ENCODE results near the gene FRY.

Gene FRY

DNA sequence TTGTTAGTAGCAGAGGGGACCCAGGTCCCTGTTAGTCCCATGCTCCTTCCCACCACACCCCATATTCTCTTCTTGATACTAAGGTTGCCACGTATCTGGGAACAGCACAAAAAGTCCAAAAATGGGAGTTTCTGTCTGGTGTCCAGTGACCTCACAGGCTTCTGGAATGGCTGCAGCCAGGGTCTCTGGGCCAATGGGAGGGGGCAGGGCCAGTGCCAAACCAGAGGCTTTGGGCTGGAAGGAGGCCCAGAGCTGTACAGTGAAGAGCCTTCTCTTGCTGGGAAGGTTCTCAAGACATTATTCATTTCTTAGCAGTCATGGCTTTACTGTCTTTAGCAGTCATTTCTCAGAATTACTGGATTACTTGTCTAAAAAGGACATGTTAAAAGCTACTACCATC, 119.2 kb downstream of the FRY start:
- no peak for DNase-seq (ENCODE audit: low spot score)
- CTCF ChIA-PET, result interaction anchor here (0.6 kb wide), 1 partner anchor 370 kb away, joined by 3 read pairs; no protein-coding TSS in a partner anchor
- POLR2A ChIA-PET (ENCODE audit: low non-redundant PET), result no interaction called here
- no peak for TF ChIP-seq CTCF (conservative IDR thresholded peaks at IDR 0.05; ENCODE audit: low read depth)
- no peak overlapping the region for H3K27ac ChIP-seq

GRCh38 chr13:32151240-32151639, 119.7 kb downstream of the FRY start:
- CTCF ChIA-PET, result interaction anchor here (0.6 kb wide), 1 partner anchor 370 kb away, joined by 3 read pairs; no protein-coding TSS in a partner anchor
- no peak for DNase-seq (ENCODE audit: low spot score)
- no peak for TF ChIP-seq CTCF (conservative IDR thresholded peaks at IDR 0.05; ENCODE audit: low read depth)
- POLR2A ChIA-PET (ENCODE audit: low non-redundant PET), result no interaction called here
- no peak overlapping the region for H3K27ac ChIP-seq

DNA sequence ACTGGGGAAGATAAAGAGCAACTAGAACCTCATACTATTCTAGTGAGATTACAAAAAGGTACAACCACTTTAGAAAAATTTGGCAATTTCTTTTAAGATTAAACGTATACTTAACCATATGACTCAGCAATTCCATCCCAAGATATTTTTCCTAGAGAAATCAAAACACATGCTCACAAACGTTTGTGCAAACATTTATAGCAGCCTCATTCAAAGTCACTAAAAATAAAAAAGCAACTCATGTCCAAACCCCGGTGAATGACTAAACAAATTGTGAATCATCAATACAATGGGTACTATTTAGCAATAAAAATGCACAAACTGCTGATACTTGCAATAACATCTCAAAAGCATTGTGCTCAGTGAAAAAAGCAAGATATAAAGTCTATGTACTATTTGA, 121.5 kb downstream of the FRY start:
- TF ChIP-seq CTCF (conservative IDR thresholded peaks at IDR 0.05; ENCODE audit: low read depth), result no peak
- ChIA-PET CTCF (no interaction called here), POLR2A (ENCODE audit: low non-redundant PET) (no interaction called here)
- H3K27ac ChIP-seq, result no peak overlapping the region
- DNase-seq (ENCODE audit: low spot score), result no peak

DNA sequence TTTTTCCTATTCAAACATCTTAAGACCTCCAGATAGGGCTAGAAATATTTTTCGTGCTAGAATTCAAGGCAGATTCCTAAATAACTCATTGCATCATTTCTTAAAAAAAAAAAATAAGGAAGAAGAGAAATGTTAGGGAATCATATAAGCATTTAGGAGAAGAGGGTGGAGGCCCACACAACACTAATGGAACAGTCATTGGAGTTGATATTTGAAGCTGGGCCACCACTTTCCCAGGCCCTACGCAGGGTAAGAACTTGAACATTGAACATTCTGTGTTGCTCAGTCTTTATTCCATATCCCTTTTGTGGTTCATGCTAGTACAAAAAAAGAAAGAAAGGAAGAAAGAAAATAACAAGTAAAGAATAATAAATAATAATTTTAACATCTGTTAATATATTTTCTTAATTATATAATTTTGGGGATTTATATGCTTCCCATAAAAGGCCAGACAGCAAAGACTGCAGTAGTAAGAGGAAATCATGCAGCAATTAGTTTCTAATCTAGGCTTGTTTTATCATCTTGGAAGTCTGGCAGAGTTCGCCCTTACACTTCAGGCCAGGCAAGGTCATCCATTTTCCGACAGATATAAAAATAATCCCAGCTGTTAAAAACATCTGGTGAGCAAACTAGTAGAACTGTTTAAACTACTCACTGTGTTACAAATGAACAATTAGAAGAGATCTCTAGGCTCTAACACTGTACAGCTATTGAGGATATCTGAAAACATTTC, 127.7 kb downstream of the FRY start:
- TF ChIP-seq CTCF (conservative IDR thresholded peaks at IDR 0.05; ENCODE audit: low read depth), result no peak
- H3K27ac ChIP-seq, result no peak overlapping the region
- DNase-seq (ENCODE audit: low spot score), result no peak
- ChIA-PET CTCF (interaction anchor here (0.6 kb wide), 1 partner anchor 46 kb away, joined by 3 read pairs; no protein-coding TSS in a partner anchor), POLR2A (ENCODE audit: low non-redundant PET) (no interaction called here)

GRCh38 chr13:32162395-32163005, 130.9 kb downstream of the FRY start:
- ChIA-PET POLR2A (ENCODE audit: low non-redundant PET) (interaction anchor here (0.6 kb wide), 1 partner anchor 329 kb away, joined by 4 read pairs; no protein-coding TSS in a partner anchor), CTCF (interaction anchor here (0.5 to 0.7 kb wide), 2 partner anchors 66 to 1471 kb away, joined by 3 read pairs; no protein-coding TSS in a partner anchor)
- no peak for TF ChIP-seq CTCF (conservative IDR thresholded peaks at IDR 0.05; ENCODE audit: low read depth)
- DNase-seq (ENCODE audit: low spot score), result no peak
- no peak overlapping the region for H3K27ac ChIP-seq

GRCh38 chr13:32164622-32165268, 133.2 kb downstream of the FRY start:
- TF ChIP-seq CTCF (conservative IDR thresholded peaks at IDR 0.05; ENCODE audit: low read depth), result peak; percentile 35
- DNase-seq (ENCODE audit: low spot score), result peak; percentile 5
- H3K27ac ChIP-seq, result no peak overlapping the region
- ChIA-PET POLR2A (ENCODE audit: low non-redundant PET) (no interaction called here), CTCF (interaction anchor here (0.6 to 1.0 kb wide), 3 partner anchors 18 to 103 kb away, joined by 3 to 5 read pairs (median 4); no protein-coding TSS in a partner anchor)

Measured in RWPE1 (cell line).